HG03066 (cell line): ENCODE data around the gene CCDC159.
"Not testable (repeated sequence)": the region's sequence is repeated elsewhere in the genome, so short reads cannot be mapped to it uniquely, and the experiment has no call there.

Source experiments
- ATAC-seq: cut with Tn5 transposase; IDR thresholded peaks from one replicate; pipeline ENCODE4 v1.9.1; 2021; ENCODE audit warnings: low read depth; ENCODE audit not compliant: unreplicated experiment

Gene CCDC159

DNA sequence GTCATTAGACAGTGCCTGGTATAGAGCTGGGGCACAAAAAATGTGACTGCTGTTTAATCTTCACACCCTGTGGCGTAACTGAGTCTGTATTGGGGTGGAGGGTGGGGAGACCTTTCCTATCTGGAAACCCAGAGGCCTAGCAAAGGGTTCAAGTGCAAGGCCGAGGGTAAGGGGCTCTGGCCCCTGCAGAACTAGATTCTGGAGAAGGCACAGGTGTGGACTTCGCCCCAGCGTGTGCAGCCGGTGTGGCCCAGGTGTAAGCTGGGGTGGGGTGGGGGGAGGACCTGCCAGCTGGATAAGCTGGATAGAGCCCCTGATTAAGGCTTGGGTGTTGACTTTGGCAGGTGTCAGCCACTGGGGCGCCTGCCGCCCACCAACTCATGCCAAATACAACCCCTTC lies 8.2 kb upstream of the CCDC159 start:
- ATAC-seq = no peak

DNA sequence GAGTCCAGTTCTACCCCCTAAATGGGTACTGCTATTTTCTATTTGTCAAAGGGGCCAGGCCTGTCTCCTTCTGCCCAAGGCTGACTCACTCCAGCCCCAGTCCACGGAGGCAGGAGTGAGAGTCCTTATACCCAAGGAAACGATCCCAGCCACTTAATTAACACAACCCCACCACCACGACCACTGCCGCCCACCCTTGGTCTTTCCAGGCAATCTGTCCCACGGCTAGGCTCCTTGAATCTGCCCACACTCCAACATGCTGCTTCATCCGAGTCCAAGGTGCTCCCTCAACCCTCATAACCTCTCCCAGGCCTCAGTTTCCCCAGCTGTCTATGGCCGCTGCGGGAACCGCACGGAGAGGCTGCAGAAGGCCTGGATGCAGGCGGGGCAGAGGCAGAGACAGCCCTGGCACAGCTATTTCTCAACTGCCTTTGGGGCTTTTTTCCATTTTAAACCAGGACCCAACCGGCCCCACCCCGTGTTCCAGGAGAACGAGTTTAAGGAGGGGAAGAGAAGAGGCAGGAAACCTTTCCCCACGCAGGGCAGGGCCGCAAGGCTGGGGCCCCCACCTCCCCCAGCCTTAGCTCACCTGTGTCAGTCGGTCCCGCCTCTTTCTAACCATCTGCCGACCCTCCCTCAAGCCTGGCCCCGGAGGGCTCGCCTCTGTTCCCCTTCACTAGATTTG lies 7.6 kb upstream of the CCDC159 start:
- ATAC-seq = no peak

DNA sequence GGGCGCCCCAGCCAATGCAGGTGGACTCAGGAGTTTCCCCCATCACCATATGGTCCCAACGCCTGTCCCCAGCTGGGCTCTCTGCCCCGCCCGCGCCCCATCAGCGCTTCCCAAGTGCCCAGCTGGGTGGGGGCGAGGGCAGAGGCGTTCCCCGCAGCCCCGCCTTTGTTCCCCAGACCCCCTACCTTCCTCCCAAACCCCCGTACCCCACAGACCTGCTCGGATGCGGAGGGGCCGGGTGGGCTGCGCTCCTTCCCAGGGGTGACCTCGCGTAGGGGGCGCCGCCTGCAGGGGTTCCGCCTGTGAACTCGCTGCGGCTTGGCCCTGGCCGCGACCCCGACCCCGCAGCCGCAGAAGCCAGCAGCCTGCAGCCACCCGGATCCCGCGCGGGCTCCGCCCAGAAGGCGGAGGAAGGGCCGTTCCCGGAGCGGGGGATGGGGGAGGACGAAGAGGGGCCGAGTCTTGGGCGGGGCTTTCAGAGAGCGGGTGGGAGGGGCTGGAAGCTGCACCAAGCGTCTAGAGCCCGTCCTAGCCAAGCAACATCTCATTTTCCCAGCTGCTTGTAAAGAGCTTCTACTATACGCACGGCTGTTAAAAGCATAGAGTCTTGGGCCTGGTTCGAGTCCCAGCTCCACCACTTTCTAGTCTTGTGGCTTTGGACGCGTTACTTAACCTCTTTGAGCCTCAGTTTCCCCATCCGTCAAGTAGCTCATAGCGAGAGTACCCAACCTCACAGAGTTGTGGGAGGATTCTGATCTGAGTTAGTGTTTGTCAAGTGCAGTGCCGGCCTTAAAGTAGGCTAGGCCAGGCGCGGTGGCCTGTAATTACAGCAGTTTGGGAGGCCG lies 6.8 kb upstream of the CCDC159 start, which contains the start of gene RAB3D:
TSS of gene RAB3D (minus strand) at position 404 of the 845 bp plus-strand sequence. CDS start 2,258 bp downstream, outside the sequence.
- ATAC-seq = no peak

DNA sequence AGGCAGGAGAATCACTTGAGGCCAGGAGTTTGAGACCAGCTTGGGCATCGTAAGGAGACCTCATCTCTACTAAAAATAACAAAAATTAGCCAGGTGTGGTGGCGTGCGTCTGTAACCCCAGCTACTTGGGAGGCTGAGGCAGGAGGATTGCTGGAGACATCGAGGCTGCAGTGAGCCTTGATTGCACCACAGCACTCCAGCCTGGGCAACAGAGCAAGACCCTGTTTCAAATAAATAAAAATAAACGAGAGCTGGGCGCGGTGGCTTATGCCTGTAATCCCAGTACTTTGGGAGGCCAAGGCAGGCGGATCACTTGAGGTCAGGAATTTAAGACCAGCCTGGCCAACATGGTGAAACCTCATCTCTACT lies 6.2 kb upstream of the CCDC159 start:
- not testable (repeated sequence) for ATAC-seq

DNA sequence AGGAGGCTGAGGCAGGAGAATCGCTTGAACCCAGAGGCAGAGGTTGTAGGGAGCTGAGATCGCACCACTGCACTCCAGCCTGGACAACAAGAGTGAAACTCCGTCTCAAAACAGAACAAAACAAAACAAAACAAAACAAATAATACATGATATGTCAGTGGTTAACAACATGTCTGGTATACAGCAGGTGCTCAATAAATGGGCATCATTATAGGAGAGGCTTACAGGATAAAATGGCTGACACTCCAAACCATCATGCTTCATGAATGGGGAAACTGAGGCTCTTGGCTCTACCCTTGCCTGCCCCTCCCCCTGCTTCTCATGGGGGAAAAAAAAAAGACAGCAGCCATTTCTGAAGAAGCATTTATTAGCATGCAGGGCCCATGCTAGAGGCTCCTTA lies 3.9 kb upstream of the CCDC159 start:
- ATAC-seq = no peak

DNA sequence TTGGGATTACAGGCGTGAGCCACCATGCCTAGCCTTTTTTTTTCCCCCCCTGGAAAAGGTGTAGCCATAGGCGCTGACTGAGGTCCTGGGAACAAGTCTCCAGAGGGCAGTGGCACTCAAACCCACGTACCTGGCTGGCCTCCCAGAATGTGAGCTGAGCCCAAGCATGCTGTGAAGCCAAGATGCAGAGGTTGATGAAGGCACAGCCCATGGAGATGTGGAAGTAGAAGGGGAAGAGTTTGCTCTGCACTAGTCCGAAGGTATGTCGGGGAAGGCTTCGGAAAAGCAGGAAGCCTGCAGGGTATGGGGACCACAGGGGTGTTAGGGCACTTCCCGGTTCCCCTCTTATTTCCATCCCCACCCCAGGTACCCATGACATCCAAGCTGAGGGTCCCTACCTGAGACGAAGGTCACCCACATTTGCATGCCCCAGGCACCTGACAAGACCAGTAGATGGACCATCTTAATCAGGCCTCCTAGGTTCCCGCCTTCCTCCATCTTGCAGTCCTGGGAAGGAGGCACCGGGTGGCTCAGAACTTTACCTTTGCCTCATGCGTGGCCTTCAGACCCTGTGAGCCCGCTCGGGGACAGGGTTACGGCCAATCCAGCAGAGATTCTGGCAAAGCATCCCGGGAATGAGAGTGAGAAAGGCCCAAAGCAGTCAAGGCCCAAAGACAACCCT lies 1.1 kb upstream of the CCDC159 start:
- no peak for ATAC-seq

DNA sequence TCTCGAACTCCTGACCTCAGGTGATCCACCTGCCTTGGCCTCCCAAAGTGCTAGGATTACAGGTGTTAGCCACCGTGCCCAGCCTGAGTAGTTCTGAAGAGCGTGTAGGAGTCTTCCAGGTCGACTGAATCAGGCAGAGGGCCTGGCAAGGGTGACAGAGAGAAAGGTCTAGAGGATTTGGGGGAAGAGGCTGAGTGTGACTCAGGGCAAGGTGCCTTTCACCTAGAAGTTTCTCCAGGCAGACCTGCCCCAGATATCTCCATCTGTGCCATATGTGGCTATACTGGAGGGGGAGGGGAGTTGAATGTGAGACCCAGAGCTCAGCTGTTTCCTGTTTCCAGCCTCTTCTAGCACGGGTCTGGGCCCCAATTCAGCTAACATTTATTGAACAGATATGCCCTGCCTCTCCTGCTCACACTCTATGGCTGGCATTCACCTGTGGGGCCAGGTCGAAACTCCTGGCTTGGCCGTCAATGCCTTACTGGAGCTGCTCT lies 1.3 kb downstream of the CCDC159 start:
- ATAC-seq = no peak

DNA sequence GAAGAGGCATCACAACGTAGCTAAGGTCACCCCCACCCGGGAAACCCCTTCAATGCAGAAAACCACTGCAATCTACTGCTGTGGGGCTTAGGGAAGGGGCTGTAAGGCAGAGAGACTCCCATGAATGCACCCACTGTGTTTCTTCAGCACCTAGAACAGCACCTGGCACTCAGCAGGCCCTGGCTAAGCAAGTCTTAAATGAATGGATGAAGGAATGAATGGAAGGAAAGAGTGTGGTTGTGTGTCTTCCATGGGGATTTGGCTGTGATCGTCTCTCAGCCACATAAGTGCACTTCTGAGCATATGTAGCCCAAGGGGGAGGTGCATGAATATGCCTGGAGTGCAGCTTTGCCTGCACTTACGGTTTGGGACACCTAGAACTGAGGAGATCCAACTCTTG lies 2.9 kb downstream of the CCDC159 start:
- ATAC-seq = no peak

DNA sequence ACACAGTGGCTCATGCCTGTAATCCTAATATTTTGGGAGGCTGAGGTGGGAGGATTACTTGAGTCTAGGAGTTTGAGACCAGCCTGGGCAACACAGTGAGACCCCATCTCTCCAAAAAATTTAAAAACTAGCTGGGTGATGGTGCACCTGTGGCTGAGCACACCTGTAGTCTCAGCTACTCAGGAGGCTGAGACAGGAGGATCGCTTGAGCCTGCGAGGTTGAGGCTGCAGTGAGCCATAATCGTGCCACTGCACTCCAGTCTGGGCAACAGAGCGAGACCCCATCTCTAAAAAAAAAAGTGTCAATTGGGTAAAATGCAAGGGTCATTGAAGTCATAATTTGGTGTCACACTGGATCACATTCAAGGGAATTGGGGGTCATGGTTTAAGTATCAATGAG lies 7.8 kb downstream of the CCDC159 start:
- not testable (repeated sequence) for ATAC-seq

DNA sequence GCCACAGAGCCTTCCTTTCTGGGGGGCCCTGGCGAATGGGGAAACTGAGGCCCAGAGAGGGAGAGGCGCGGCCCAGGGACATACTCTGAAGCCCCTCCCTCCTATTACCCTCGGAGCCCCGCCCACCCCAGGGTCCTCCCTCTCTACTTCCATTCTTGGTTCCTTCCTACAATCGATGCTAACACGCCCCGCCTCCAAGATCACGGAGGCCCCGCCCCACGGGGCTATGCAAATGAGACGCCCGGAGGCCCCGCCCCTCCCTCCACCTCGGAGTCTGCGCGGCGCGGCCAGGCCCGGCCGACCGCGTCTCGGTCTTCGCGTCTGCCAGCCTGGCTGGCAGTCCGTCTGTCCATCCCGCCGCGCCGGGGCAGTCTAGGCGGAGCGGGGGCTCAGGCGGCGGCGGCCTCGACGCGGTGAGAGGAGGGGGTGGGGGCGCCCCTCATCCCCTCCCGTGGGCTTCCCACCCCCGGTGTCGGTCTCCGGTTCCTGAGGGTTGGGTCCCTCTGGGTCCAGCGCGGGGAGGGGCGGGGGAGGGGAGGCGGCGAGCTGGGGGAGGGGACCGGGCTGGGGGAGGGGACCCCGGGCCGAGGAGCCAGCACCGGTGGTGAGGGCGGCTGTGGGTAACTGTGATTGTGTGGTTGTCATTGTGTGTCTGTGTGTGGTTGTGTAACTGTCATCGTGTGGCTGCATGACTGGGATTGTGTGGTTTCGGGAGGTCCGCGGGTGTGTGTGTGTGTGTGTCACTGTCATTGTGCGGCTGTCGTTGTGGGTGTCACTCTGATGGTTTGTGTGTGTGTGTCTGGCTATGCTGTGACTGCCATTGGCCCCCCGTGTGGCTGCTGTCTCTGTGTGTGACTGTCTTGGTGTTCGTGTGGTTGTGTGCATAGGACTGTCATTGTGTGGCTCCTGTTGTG lies 9.1 kb downstream of the CCDC159 start, which contains the start of gene PLPPR2:
TSS of gene PLPPR2 (plus strand) at position 273 of the 914 bp plus-strand sequence. CDS start 2,242 bp downstream, outside the sequence.
- ATAC-seq = no peak

DNA sequence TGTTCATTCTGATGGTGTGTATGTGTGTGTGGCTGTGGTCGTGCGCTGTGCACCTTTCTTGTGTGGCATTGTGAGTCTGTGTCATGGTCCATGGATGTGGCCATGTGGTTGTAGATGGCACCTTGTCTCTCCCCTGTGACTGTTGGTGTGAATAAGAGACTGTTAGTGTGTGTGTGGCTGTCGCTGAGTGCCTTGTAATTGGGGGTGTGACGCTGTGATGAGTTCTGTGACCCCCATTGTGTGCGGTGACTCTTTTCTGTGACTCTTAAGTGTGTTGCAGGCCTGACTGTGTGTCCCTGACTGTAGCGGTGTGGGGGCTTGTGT lies 9.7 kb downstream of the CCDC159 start:
- ATAC-seq = no peak

DNA sequence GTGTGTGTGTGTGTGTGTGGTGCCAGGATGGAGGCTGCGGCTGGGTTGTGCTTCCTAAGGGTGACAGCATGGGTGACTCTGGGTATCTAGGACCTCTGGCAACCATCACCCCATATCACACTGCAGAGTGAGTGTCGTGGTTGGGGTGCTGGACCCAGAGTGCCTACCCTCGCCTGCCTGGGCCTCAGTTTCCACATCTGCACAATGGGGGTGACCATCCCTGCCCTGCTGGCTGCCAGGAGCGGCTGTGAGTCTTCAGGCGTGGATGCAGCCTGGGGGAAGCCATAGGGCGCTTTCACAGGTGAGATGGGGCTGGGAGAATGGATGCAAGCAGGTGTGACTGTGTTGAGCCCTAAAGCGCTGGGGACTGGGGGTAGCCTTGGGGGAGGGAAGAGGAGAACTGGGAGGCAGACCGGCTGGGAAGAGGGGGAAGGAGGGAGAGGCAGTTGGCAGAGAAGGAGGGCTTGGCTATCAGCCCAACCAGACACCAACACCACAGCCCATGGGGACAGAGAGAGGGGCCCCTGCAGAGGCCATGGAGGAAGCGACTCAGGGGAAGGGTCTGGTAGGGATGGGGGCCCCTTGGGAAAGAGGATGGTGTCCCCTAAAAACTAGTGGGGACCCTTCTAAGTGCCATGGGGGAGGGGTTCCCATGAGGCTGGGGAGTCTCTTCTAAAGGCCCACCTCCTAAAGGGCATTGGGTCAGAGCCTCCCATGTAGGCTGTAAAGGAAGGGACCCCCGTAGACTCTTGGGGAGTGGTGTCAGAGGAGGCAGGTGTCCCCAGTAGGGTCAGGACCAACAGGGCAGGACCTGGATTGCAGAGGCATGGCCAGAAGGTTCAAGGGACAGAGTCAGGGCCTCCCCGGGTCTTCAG lies 10.6 kb downstream of the CCDC159 start:
- ATAC-seq = no peak

DNA sequence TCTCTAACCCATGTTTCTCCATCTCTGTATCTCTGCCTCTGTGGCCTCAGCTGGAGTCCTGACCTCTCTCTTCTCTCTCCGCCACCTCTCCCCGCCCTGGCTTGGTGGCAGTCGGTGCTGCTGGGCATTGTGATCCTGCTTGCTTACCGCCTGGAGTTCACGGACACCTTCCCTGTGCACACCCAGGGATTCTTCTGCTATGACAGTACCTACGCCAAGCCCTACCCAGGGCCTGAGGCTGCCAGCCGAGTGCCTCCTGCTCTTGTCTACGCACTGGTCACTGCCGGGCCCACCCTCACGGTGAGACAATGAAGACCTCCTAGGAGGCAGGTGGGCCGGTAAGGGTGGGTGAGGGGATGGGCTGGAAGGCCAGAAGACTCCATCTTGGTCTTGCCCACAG lies 13.1 kb downstream of the CCDC159 start:
- no peak for ATAC-seq

DNA sequence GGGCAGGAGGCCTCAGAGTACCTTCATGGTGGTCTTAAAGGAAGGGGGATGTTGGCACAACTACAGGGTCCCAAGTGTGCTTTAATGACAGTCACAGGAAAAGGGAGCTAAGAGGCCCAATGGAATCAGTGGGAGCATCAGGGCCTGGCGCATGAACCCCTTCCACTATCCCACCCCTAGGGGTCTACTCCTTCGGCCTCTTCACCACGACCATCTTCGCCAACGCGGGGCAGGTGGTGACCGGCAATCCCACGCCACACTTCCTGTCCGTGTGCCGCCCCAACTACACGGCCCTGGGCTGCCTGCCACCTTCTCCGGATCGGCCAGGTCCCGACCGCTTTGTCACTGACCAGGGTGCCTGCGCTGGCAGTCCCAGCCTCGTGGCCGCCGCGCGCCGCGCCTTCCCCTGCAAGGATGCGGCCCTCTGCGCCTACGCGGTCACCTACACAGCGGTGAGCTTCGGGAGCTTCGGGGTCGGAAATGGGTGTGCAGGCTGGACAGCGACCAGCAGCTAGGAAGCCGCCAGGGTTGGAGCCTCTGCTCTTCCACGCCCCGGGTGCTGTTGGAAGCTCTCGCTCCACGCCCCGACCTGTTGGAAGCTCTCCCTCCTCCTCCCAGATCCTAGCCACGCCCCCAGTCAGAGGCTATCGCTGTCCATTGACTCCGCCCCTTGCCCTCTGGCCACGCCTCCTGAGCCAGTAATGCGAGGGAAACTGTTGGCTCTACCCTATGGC lies 14.9 kb downstream of the CCDC159 start:
- ATAC-seq = no peak

DNA sequence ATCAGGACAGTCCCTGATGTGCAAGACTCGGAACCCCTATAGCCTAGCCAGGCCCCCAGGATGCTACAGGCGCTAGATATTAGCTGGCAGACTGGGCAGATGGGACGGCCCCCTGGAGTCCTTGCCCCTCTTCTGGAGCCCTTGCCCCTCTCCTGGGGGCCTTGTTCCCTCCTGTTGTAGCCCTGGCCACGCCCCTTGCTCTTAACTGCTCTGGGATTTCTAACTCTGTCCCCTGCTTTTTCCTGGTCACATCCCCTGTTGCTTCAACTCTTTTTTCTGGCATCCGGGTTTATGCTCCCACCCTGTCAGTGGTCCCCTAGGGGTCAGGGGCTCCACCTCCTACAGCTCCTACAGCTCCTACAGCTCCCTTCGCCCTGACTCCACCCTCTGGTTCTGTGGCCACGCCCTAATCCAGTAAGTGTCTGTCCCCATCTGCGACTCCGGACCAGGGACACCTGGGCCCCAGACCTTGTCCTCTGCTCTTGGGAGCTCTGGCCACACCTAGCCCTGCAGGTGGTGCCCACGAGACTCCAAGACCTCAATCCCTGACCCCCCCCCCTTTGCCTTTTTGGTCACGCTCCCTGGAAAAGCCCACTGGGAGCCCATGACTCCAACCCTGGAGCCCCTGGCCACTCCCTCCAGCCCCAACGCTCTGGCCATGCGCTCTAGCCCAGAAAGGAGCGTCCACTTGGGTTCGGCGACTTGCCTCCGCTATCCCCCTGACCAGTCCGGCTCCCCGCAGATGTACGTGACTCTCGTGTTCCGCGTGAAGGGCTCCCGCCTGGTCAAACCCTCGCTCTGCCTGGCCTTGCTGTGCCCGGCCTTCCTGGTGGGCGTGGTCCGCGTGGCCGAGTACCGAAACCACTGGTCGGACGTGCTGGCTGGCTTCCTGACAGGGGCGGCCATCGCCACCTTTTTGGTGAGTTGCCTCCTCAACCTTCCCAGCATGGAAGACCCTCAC lies 15.7 kb downstream of the CCDC159 start:
- no peak for ATAC-seq

DNA sequence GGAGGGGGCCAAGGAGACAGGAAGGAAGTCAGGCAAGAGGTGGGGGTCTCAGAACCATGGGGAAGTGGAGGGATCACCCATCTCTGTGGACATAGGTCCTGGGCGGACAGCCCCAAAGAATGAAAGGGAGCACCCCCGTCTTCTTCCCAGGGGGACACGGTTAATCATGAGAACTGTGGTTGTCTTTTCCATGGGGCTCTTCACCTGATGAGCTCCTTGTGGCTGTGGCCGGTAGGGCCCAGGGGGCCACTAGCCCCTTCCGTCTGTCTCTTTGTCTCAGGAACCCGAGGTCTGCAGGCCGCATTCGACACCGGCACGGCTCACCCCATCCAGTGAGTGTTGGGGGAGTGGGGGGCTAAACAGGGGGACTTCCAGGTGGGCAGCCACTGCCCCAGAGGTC lies 17.6 kb downstream of the CCDC159 start:
- no peak for ATAC-seq

DNA sequence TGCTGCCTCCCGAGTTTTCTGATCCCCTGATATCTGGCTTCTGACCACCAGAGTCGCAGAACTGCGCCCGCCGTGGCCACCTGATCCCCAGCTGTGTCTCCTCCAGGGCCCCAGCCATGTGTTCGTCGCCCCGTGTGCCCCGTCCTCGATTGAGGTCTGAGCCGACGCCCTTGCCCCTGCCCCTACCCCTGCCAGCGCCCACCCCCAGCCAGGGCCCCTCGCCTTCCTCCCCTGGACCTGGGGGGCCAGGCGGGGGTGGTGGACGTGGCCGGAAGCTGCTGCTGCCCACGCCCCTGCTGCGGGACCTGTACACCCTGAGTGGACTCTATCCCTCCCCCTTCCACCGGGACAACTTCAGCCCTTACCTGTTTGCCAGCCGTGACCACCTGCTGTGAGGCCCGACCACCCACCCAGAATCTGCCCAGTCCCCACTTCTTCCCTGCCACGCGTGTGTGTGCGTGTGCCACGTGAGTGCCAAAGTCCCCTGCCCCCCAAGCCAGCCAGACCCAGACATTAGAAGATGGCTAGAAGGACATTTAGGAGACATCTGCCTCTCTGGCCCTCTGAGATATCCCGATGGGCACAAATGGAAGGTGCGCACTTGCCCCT lies 18.1 kb downstream of the CCDC159 start:
- ATAC-seq = no peak
